ENCODE measurements around the gene ATP1A4.

DNA sequence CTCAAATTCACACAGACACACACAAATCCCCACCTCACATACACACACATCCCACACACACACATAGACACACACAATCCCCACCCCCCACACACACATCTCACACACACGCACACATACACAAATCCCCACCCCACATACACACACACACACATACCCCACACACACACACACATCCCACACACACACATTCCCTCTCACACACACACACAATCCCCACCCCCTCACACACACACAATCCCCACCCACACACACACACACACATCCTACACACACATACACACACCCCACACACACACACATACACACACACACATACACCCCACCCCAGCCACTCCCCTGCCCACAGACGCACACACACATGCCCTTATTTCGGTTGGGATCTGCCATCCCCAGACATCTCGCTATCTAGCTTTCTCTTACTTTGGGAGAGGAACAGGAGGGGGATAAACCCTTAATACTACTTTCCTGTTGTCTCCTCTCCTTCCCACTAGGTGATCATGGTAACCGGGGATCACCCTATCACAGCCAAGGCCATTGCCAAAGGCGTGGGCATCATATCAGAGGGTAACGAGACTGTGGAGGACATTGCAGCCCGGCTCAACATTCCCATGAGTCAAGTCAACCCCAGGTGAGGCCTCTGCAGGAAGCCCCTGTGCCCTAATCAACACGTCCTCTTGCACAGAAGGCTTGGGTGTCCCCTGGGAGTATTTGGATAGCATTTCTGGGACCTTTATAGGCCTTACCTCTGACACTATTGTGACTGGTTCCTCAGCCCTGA is 17.2 kb upstream of the ATP1A4 start:
- no peak for TF ChIP-seq CTCF (IDR thresholded peaks at IDR 0.05)
- TF ChIP-seq POLR2A (IDR thresholded peaks at IDR 0.05) = no peak
